Hepatocyte (in vitro differentiated cells): ENCODE measurements around the gene KCNJ4. TPM values are rescaled to one million over a fixed set of nuclear protein-coding genes. Genes with fewer than 3 reads are reported as not detected.
"Not testable (repeated sequence)": the region's sequence is repeated elsewhere in the genome, so short reads cannot be mapped to it uniquely, and the experiment has no call there.

Source experiments
- DNase-seq: peaks from one replicate; pipeline ENCODE4 v3.0.0-alpha.2; 2016; ENCODE audit warnings: low spot score
- H2AFZ ChIP-seq: fragments of 200-600 bp; sonication (generic); 2 replicates; pipeline ENCODE4 v1.6.0; 2016; ENCODE audit warnings: antibody characterized with exemption, mild to moderate bottlenecking
- H3K27ac ChIP-seq: fragments of 200-600 bp; sonication (generic); 2 replicates; pipeline ENCODE4 v1.5.1; 2016; ENCODE audit warnings: mild to moderate bottlenecking
- H3K27me3 ChIP-seq: fragments of 200-600 bp; sonication (generic); 2 replicates; pipeline ENCODE4 v1.6.1; 2016
- H3K36me3 ChIP-seq: fragments of 200-600 bp; sonication (generic); replicated peaks from 2 replicates; pipeline ENCODE4 v1.5.1; 2016; ENCODE audit warnings: low read depth; ENCODE audit not compliant: insufficient read depth
- H3K4me1 ChIP-seq: fragments of 200-600 bp; sonication (generic); 2 replicates; pipeline ENCODE4 v1.5.1; 2016; ENCODE audit warnings: mild to moderate bottlenecking, moderate library complexity; ENCODE audit not compliant: insufficient read depth
- H3K4me2 ChIP-seq: fragments of 200-600 bp; sonication (generic); 2 replicates; pipeline ENCODE4 v1.6.0; 2016
- H3K4me3 ChIP-seq: fragments of 200-600 bp; sonication (generic); 2 replicates; pipeline ENCODE4 v1.5.1; 2016; ENCODE audit warnings: mild to moderate bottlenecking
- H3K79me2 ChIP-seq: fragments of 200-600 bp; sonication (generic); 2 replicates; pipeline ENCODE4 v1.6.0; 2017; ENCODE audit warnings: mild to moderate bottlenecking
- H3K9me2 ChIP-seq: fragments of 200-600 bp; sonication (generic); replicated peaks from 2 replicates; pipeline ENCODE4 v1.6.0; 2017; ENCODE audit warnings: mild to moderate bottlenecking; ENCODE audit not compliant: insufficient read depth
- H3K9me3 ChIP-seq: fragments of 200-600 bp; sonication (generic); 2 replicates; pipeline ENCODE4 v1.5.1; 2016; ENCODE audit warnings: low read depth, mild to moderate bottlenecking
- H4K20me1 ChIP-seq: fragments of 200-600 bp; sonication (generic); 2 replicates; pipeline ENCODE4 v1.6.0; 2016; ENCODE audit warnings: mild to moderate bottlenecking; ENCODE audit not compliant: insufficient read depth, poor library complexity, severe bottlenecking
- EZH2 ChIP-seq: fragments of 200-600 bp; sonication (generic); IDR thresholded peaks from 2 replicates; pipeline ENCODE4 v1.6.1; 2016; ENCODE audit warnings: antibody characterized with exemption, mild to moderate bottlenecking, borderline replicate concordance
- EZH2phosphoT487 ChIP-seq: fragments of 200-600 bp; sonication (generic); IDR thresholded peaks from one replicate; pipeline ENCODE4 v1.6.1; 2018; ENCODE audit warnings: antibody characterized with exemption, mild to moderate bottlenecking, low read depth, moderate library complexity; ENCODE audit not compliant: unreplicated experiment, severe bottlenecking
- WGBS: methylation state at CpG from one replicate; pipeline ENCODE4 v1.1.6; 2016; ENCODE audit warnings: low lambda C conversion rate; ENCODE audit errors: missing lambda C conversion rate; 5-methylcytosine and 5-hydroxymethylcytosine counted together
- polyA plus RNA-seq: library from polyadenylated mRNA; unstranded; fragments of >200 nt; fragmentation: Nextera tagmentation; extraction: Ambion mirVana; gene quantifications from 2 replicates; pipeline ENCODE4 v1.2.1, GENCODE V29; 2016
- total RNA-seq: library from RNA; depleted of rRNA; stranded (reverse); fragments of >200 nt; gene quantifications from 2 replicates; pipeline ENCODE4 v1.2.3, GENCODE V29; 2014
- TF ChIP-seq, protein P1 (sequence below): fragments of 200-600 bp; sonication (generic); IDR thresholded peaks from 2 replicates; pipeline ENCODE4 v1.5.1; 2016; ENCODE audit warnings: antibody characterized with exemption, mild to moderate bottlenecking; ENCODE audit not compliant: poor library complexity

The KCNJ4 gene
- total and polyA plus RNA-seq, 2 experiments from 2014 or later: 0.08 to 0.50 TPM

DNA sequence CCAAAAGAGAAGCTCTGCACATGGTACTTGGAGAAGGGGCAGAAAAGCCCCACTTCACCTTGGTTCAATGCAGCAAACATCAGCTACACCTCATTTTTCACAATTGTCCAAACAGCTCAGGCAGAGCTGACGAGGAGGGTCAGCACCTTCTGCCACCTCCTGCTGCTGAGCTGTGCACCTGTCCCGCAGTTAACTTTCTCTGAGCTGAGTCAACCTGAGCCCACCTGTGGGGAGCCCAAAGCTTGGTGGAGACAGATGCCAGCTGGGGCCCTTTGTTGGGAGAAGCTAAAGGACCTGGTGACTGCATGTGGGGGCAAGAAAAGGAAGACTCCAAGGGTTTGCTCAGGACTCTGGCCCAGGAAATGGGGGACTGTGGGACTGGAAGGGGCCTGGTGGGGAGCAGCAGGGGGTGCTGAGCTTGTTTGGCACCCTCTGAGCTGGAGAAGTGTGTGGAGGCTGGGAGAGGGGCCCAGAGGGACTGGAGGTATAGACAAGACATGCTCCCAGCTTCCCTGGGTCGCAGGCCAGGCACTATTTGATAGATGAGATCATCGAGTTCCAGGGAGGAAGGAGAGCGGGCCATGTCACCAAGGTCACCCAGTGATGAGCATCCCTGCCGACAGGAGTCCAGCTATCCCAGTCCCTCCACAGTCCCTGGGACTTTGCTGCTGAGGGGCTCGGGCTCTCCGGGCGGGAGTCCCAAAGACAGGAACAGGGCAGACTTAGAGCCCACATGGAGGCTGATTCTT lies 53.5 kb downstream of the KCNJ4 start:
- Histone ChIP-seq H3K4me1 (peaks cover 15% of the 10 kb centered on the region), H3K36me3 (no peaks in the 10 kb centered on the region), H3K27me3 (no peaks in the 10 kb centered on the region), H3K27ac (no peak overlapping the region), H3K79me2 (peaks cover 16% of the 10 kb centered on the region), H3K4me2 (no peak overlapping the region), H3K9me2 (no peaks in the 10 kb centered on the region), H2AFZ (no peak overlapping the region), H4K20me1 (peaks cover 3% of the 10 kb centered on the region), H3K4me3 (no peak overlapping the region), H3K9me3 (no peaks in the 10 kb centered on the region)
- no peak for DNase-seq
- WGBS: 87% methylated on average over 9 of the region's 9 CpGs
- TF ChIP-seq EZH2phosphoT487 (no peak), EZH2 (no peak)
- TF ChIP-seq, protein P1, sequence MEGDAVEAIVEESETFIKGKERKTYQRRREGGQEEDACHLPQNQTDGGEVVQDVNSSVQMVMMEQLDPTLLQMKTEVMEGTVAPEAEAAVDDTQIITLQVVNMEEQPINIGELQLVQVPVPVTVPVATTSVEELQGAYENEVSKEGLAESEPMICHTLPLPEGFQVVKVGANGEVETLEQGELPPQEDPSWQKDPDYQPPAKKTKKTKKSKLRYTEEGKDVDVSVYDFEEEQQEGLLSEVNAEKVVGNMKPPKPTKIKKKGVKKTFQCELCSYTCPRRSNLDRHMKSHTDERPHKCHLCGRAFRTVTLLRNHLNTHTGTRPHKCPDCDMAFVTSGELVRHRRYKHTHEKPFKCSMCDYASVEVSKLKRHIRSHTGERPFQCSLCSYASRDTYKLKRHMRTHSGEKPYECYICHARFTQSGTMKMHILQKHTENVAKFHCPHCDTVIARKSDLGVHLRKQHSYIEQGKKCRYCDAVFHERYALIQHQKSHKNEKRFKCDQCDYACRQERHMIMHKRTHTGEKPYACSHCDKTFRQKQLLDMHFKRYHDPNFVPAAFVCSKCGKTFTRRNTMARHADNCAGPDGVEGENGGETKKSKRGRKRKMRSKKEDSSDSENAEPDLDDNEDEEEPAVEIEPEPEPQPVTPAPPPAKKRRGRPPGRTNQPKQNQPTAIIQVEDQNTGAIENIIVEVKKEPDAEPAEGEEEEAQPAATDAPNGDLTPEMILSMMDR: no peak

DNA sequence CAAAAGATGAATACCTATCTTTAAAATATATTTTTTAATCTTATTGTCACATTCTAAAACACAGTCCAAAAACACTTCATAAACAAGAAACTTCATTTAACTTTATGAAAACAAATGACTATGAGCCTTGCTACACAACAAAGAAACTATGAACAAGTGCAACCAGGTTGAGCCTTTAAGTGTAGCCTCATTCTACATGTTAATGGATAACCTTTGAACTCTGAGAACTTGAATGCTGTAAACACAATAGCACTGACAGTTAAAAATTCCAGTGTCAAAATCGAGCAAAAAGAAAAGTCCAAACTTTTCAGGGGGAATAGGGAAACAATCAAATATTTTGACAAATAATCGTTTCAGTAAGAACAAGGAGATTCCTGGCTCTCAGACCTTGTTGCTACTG lies 54.7 kb downstream of the KCNJ4 start:
- peaks cover 26% of the 10 kb centered on the region for H3K4me1 ChIP-seq
- not testable (repeated sequence) for H4K20me1 ChIP-seq, H3K4me2 ChIP-seq, H3K4me3 ChIP-seq, H2AFZ ChIP-seq, H3K36me3 ChIP-seq, H3K9me3 ChIP-seq, H3K27ac ChIP-seq, H3K9me2 ChIP-seq, H3K27me3 ChIP-seq, DNase-seq
- WGBS: 41% methylated on average over 2 of the region's 2 CpGs
- peaks cover 29% of the 10 kb centered on the region for H3K79me2 ChIP-seq

DNA sequence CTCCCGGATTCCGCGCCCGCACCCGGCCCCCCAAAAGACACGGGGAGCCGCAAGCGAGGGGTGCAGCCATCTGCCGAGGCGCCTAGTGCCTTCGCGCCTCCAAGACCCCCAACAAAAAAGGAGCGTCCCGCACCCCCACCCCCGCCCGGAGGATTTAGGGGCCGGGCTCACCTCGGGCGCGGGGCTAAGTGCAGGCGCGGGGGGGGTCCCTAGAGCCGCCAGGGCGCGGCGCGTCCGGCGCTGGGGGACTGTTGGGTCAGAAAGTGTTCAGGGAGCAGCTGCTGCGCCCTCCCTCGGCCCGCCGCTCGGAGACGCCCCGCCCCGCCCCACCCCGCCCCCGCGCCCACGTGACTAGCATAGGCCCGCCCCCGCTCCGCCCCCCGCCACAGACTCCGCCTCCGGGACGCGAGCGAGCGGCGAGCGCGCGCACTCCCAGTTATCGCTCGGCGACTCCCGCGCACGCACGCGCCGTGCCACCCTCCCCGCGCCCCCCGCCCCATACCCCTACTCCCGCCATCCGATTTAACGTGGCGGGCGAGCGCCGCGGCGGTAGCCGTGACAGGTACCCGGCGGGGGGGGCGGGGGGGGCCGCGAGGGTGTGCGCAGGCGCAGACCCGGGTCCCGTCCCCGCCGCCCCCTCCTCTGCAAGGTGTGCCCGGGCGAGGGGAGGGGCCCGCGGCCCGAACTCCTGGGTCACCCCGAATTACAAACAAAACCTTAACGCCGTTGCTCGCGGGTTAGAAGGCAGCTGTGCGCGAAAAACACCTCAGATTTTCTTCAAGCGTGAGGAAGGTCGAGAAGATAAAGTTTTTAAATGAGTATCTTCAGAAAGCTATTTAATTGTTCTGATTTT lies 56.2 kb downstream of the KCNJ4 start:
- H3K27ac ChIP-seq: peak overlapping the region; percentile 98
- peaks cover 26% of the 10 kb centered on the region for H3K4me1 ChIP-seq
- peaks cover 7% of the 10 kb centered on the region for H4K20me1 ChIP-seq
- peak overlapping the region; percentile 91 for H3K4me2 ChIP-seq
- peaks cover 41% of the 10 kb centered on the region for H3K79me2 ChIP-seq
- WGBS: under 1% methylated on average over 20 of the region's 102 CpGs
- peak overlapping the region; percentile 97 for H2AFZ ChIP-seq
- H3K36me3 ChIP-seq: no peaks in the 10 kb centered on the region
- H3K9me2 ChIP-seq: no peaks in the 10 kb centered on the region
- DNase-seq: peak; percentile 94
- TF ChIP-seq EZH2 (no peak), EZH2phosphoT487 (no peak)
- TF ChIP-seq, protein P1: no peak
- no peaks in the 10 kb centered on the region for H3K9me3 ChIP-seq
- peak overlapping the region; percentile 83 for H3K4me3 ChIP-seq
- H3K27me3 ChIP-seq: no peaks in the 10 kb centered on the region

DNA sequence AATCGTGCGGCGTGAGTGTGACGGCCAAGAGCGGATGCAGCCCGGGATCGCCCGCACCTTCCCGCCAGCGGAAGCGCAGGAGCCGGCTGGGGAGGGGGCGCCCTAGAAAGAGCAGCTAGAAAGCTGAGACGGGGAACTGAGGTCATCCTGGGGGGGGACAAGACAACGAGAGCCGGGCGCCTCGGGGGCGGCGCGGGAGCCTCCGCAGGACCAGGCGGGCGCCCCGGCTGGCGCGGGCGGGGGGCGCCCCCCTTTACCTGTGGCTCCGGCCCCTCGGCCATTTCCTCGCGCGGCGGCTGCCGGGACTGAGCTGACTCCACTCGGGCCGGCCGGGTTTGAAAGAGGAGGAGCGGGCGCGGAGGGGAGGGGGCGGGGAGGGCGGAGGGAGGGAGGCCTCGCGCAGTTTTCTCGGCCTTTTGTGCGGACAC lies 56.8 kb downstream of the KCNJ4 start:
- H3K9me2 ChIP-seq, H4K20me1 ChIP-seq, H3K36me3 ChIP-seq, H3K9me3 ChIP-seq, H3K27me3 ChIP-seq: not testable (repeated sequence)
- Histone ChIP-seq H3K4me3 (peak overlapping the region; percentile 83), H3K4me1 (peaks cover 26% of the 10 kb centered on the region), H2AFZ (peak overlapping the region; percentile 97), H3K27ac (peak overlapping the region; percentile 98), H3K79me2 (peaks cover 46% of the 10 kb centered on the region), H3K4me2 (peak overlapping the region; percentile 91)
- WGBS: 1% methylated on average over 13 of the region's 48 CpGs
- peak; percentile 90 for DNase-seq
